GM18873 (cell line): ENCODE measurements around the gene UBE2M.
"Not testable (repeated sequence)": the region's sequence is repeated elsewhere in the genome, so short reads cannot be mapped to it uniquely, and the experiment has no call there.

ENCODE experiments used
- ATAC-seq: cut with Tn5 transposase; IDR thresholded peaks from one replicate; pipeline ENCODE4 v1.9.1; 2021; ENCODE audit warnings: mild to moderate bottlenecking, moderate library complexity, moderate number of reproducible peaks; ENCODE audit not compliant: unreplicated experiment, low FRiP score

UBE2M gene

GRCh38 chr19:58558066-58558622 lies at the start of gene UBE2M:
Gene UBE2M (minus strand): TSS chr19:58558611. CDS start chr19:58558381, 230 bp downstream.
- no peak for ATAC-seq

- not testable (repeated sequence) for ATAC-seq
These were observed 48.8 kb upstream of the UBE2M start for GRCh38 chr19:58607213-58607612.

- not testable (repeated sequence) for ATAC-seq
These were observed 48.0 kb upstream of the UBE2M start for GRCh38 chr19:58606251-58606896.

- ATAC-seq: no peak
These were observed 27.8 kb upstream of the UBE2M start for GRCh38 chr19:58586133-58586765.

- no peak for ATAC-seq
These were observed 27.2 kb upstream of the UBE2M start for GRCh38 chr19:58585442-58586132.

GRCh38 chr19:58584498-58585441 lies 26.4 kb upstream of the UBE2M start:
- no peak for ATAC-seq

GRCh38 chr19:58582985-58583384 lies 24.6 kb upstream of the UBE2M start:
- no peak for ATAC-seq

- no peak for ATAC-seq
These were observed 23.1 kb upstream of the UBE2M start for GRCh38 chr19:58581227-58582141.

- no peak for ATAC-seq
These were observed 21.2 kb upstream of the UBE2M start for GRCh38 chr19:58579473-58580142.

GRCh38 chr19:58578012-58578925 lies 19.9 kb upstream of the UBE2M start:
- no peak for ATAC-seq

GRCh38 chr19:58577581-58577980 lies 19.2 kb upstream of the UBE2M start:
- ATAC-seq: not testable (repeated sequence)

- peak; percentile 40 for ATAC-seq
These were observed 17.0 kb upstream of the UBE2M start for GRCh38 chr19:58575183-58576041.

GRCh38 chr19:58573658-58574164 lies 15.3 kb upstream of the UBE2M start:
- no peak for ATAC-seq

GRCh38 chr19:58572818-58573657 lies 14.6 kb upstream of the UBE2M start, which contains the start of gene MZF1:
Gene MZF1 (minus strand): TSS chr19:58573335. CDS start chr19:58571389, 1,946 bp downstream.
- ATAC-seq: peak; percentile 46

- ATAC-seq: no peak
These were observed 13.8 kb upstream of the UBE2M start for GRCh38 chr19:58572026-58572817.
